Activated naive CD4-positive, alpha-beta T cell treated with anti-CD3 and anti-CD28 coated beads, Interleukin-2, amount 50 U/mL, for 24 hours (primary cell): ENCODE data around the gene OTOF.

ENCODE experiments used
- H3K27ac Mint-ChIP-seq: one replicate; pipeline ENCODE4 v1.8.0; 2021; ENCODE audit warnings: mild to moderate bottlenecking, mixed read lengths
- H3K27me3 Mint-ChIP-seq: one replicate; pipeline ENCODE4 v1.8.0; 2021; ENCODE audit warnings: mixed read lengths
- H3K36me3 Mint-ChIP-seq: one replicate; pipeline ENCODE4 v1.8.0; 2021; ENCODE audit warnings: mixed read lengths
- H3K4me1 Mint-ChIP-seq: one replicate; pipeline ENCODE4 v1.8.0; 2021; ENCODE audit warnings: mixed read lengths
- H3K4me3 Mint-ChIP-seq: one replicate; pipeline ENCODE4 v1.8.0; 2021; ENCODE audit warnings: mild to moderate bottlenecking, mixed read lengths
- H3K9me3 Mint-ChIP-seq: one replicate; pipeline ENCODE4 v1.8.0; 2021; ENCODE audit warnings: mixed read lengths

OTOF gene

GRCh38 chr2:26477911-26478253 is at the start of gene OTOF:
OTOF (minus strand) TSS chr2:26478124.
- H3K4me1 Mint-ChIP-seq: peaks cover 5% of the 10 kb centered on the region
- H3K4me3 Mint-ChIP-seq: peak within 1 kb of the TSS; percentile 49
- H3K9me3 Mint-ChIP-seq: no peaks in the 10 kb centered on the region
- no peaks in the 10 kb centered on the region for H3K27me3 Mint-ChIP-seq
- H3K27ac Mint-ChIP-seq: no peak within 1 kb of the TSS
- no peaks in the 10 kb centered on the region for H3K36me3 Mint-ChIP-seq

- H3K9me3 Mint-ChIP-seq: no peaks in the 10 kb centered on the region
- no peak overlapping the region for H3K27ac Mint-ChIP-seq
- no peaks in the 10 kb centered on the region for H3K27me3 Mint-ChIP-seq
- no peaks in the 10 kb centered on the region for H3K36me3 Mint-ChIP-seq
- H3K4me1 Mint-ChIP-seq: no peaks in the 10 kb centered on the region
- H3K4me3 Mint-ChIP-seq: no peak overlapping the region
These were observed 48.7 kb upstream of the OTOF start for GRCh38 chr2:26526589-26526988.

GRCh38 chr2:26526105-26526504 is 48.2 kb upstream of the OTOF start:
- Mint-ChIP-seq H3K4me3 (no peak overlapping the region), H3K36me3 (no peaks in the 10 kb centered on the region), H3K4me1 (no peaks in the 10 kb centered on the region), H3K27ac (no peak overlapping the region), H3K9me3 (no peaks in the 10 kb centered on the region), H3K27me3 (no peaks in the 10 kb centered on the region)

- Mint-ChIP-seq H3K9me3 (no peaks in the 10 kb centered on the region), H3K36me3 (no peaks in the 10 kb centered on the region), H3K27me3 (no peaks in the 10 kb centered on the region), H3K4me3 (no peak overlapping the region), H3K4me1 (peaks cover 20% of the 10 kb centered on the region), H3K27ac (no peak overlapping the region)
These were observed 45.8 kb upstream of the OTOF start for GRCh38 chr2:26523750-26524149.

- no peaks in the 10 kb centered on the region for H3K9me3 Mint-ChIP-seq
- no peak overlapping the region for H3K27ac Mint-ChIP-seq
- no peak overlapping the region for H3K4me3 Mint-ChIP-seq
- H3K36me3 Mint-ChIP-seq: no peaks in the 10 kb centered on the region
- H3K27me3 Mint-ChIP-seq: no peaks in the 10 kb centered on the region
- H3K4me1 Mint-ChIP-seq: peaks cover 20% of the 10 kb centered on the region
These were observed 44.8 kb upstream of the OTOF start for GRCh38 chr2:26522751-26523171.

- Mint-ChIP-seq H3K4me3 (no peak overlapping the region), H3K4me1 (peaks cover 20% of the 10 kb centered on the region), H3K27me3 (no peaks in the 10 kb centered on the region), H3K9me3 (no peaks in the 10 kb centered on the region), H3K36me3 (no peaks in the 10 kb centered on the region), H3K27ac (no peak overlapping the region)
These were observed 44.4 kb upstream of the OTOF start for GRCh38 chr2:26522325-26522724.

GRCh38 chr2:26521913-26522180 is 43.9 kb upstream of the OTOF start:
- H3K4me1 Mint-ChIP-seq: peaks cover 20% of the 10 kb centered on the region
- H3K27ac Mint-ChIP-seq: no peak overlapping the region
- H3K4me3 Mint-ChIP-seq: no peak overlapping the region
- H3K36me3 Mint-ChIP-seq: no peaks in the 10 kb centered on the region
- H3K9me3 Mint-ChIP-seq: no peaks in the 10 kb centered on the region
- H3K27me3 Mint-ChIP-seq: no peaks in the 10 kb centered on the region

- H3K9me3 Mint-ChIP-seq: no peaks in the 10 kb centered on the region
- H3K27ac Mint-ChIP-seq: no peak overlapping the region
- no peaks in the 10 kb centered on the region for H3K27me3 Mint-ChIP-seq
- no peaks in the 10 kb centered on the region for H3K36me3 Mint-ChIP-seq
- peaks cover 20% of the 10 kb centered on the region for H3K4me1 Mint-ChIP-seq
- no peak overlapping the region for H3K4me3 Mint-ChIP-seq
These were observed 43.4 kb upstream of the OTOF start for GRCh38 chr2:26521054-26521912.

GRCh38 chr2:26520148-26520449 is 42.2 kb upstream of the OTOF start:
- Mint-ChIP-seq H3K36me3 (no peaks in the 10 kb centered on the region), H3K9me3 (no peaks in the 10 kb centered on the region), H3K27ac (peak overlapping the region; percentile 75), H3K27me3 (no peaks in the 10 kb centered on the region), H3K4me1 (peaks cover 20% of the 10 kb centered on the region), H3K4me3 (peak overlapping the region; percentile 11)

- Mint-ChIP-seq H3K36me3 (no peaks in the 10 kb centered on the region), H3K4me1 (peaks cover 20% of the 10 kb centered on the region), H3K4me3 (peak overlapping the region; percentile 36), H3K9me3 (no peaks in the 10 kb centered on the region), H3K27ac (no peak overlapping the region), H3K27me3 (no peaks in the 10 kb centered on the region)
These were observed 41.6 kb upstream of the OTOF start for GRCh38 chr2:26519396-26520147.

- Mint-ChIP-seq H3K36me3 (no peaks in the 10 kb centered on the region), H3K27me3 (no peaks in the 10 kb centered on the region), H3K4me1 (peaks cover 20% of the 10 kb centered on the region), H3K4me3 (no peak overlapping the region), H3K9me3 (no peaks in the 10 kb centered on the region), H3K27ac (no peak overlapping the region)
These were observed 38.9 kb upstream of the OTOF start for GRCh38 chr2:26516781-26517180.

GRCh38 chr2:26516246-26516645 is 38.3 kb upstream of the OTOF start:
- H3K4me3 Mint-ChIP-seq: no peak overlapping the region
- peaks cover 20% of the 10 kb centered on the region for H3K4me1 Mint-ChIP-seq
- H3K9me3 Mint-ChIP-seq: no peaks in the 10 kb centered on the region
- H3K27me3 Mint-ChIP-seq: no peaks in the 10 kb centered on the region
- H3K27ac Mint-ChIP-seq: no peak overlapping the region
- H3K36me3 Mint-ChIP-seq: no peaks in the 10 kb centered on the region

GRCh38 chr2:26515771-26516170 is 37.8 kb upstream of the OTOF start:
- Mint-ChIP-seq H3K27ac (no peak overlapping the region), H3K4me1 (peaks cover 19% of the 10 kb centered on the region), H3K36me3 (no peaks in the 10 kb centered on the region), H3K9me3 (no peaks in the 10 kb centered on the region), H3K27me3 (no peaks in the 10 kb centered on the region), H3K4me3 (no peak overlapping the region)

GRCh38 chr2:26514045-26514444 is 36.1 kb upstream of the OTOF start:
- Mint-ChIP-seq H3K27me3 (no peaks in the 10 kb centered on the region), H3K9me3 (no peaks in the 10 kb centered on the region)

GRCh38 chr2:26513261-26513660 is 35.3 kb upstream of the OTOF start:
- no peaks in the 10 kb centered on the region for H3K9me3 Mint-ChIP-seq
- no peaks in the 10 kb centered on the region for H3K4me1 Mint-ChIP-seq
- H3K27ac Mint-ChIP-seq: no peak overlapping the region
- H3K27me3 Mint-ChIP-seq: no peaks in the 10 kb centered on the region
- H3K36me3 Mint-ChIP-seq: no peaks in the 10 kb centered on the region
- no peak overlapping the region for H3K4me3 Mint-ChIP-seq

More at GRCh38 chr2:26514045-26514444, 36.1 kb upstream of the OTOF start:
- H3K36me3 Mint-ChIP-seq: no peaks in the 10 kb centered on the region
- no peak overlapping the region for H3K4me3 Mint-ChIP-seq
- peaks cover 2% of the 10 kb centered on the region for H3K4me1 Mint-ChIP-seq
- H3K27ac Mint-ChIP-seq: no peak overlapping the region

GRCh38 chr2:26511466-26511865 is 33.5 kb upstream of the OTOF start:
- Mint-ChIP-seq H3K4me1 (no peaks in the 10 kb centered on the region), H3K27me3 (no peaks in the 10 kb centered on the region), H3K36me3 (no peaks in the 10 kb centered on the region), H3K27ac (no peak overlapping the region), H3K4me3 (no peak overlapping the region), H3K9me3 (no peaks in the 10 kb centered on the region)
